CD4-positive, alpha-beta T cell (primary cell): Measurements from ENCODE around the gene TNK2. TPM values are rescaled to one million over a fixed set of nuclear protein-coding genes. Genes with fewer than 3 reads are reported as not detected.

Experiments
- ATAC-seq: fragments of 200-7000 bp; cut with Tn5 transposase; one replicate; pipeline ENCODE4 v1.10.0; 2022; ENCODE audit warnings: mild to moderate bottlenecking; ENCODE audit not compliant: poor library complexity
- CTCF ChIA-PET: fragments of 350-600 bp; sonication (Branson Sonifier 250); formaldehyde crosslinking; loops from one replicate; lab custom pipeline; 2021; ENCODE audit warnings: antibody characterized with exemption, inconsistent platforms; lab: Charles Lee
- POLR2A ChIA-PET: fragments of 350-600 bp; sonication (Branson Sonifier 250); formaldehyde crosslinking; loops from one replicate; lab custom pipeline; 2021; ENCODE audit warnings: antibody characterized with exemption, inconsistent platforms; lab: Charles Lee
- DNase-seq, 14 experiments: peaks; one replicate each; pipeline ENCODE4 v3.0.0-alpha.2; 2013 to 2020; ENCODE audit warnings: mixed read lengths in 2 of 14
- H3K27ac ChIP-seq, 2 donors: one replicate each; pipeline versions ENCODE4 v1.5.1 to v1.7.0; 2013; ENCODE audit warnings: low read length in 2 of 2, low read depth in 1 of 2, mild to moderate bottlenecking in 1 of 2
- H3K27me3 ChIP-seq, 2 experiments: 1 replicate in 1 of 2; 2 replicates in 1 of 2; pipeline versions ENCODE4 v1.6.1 to v1.7.0; 2013; ENCODE audit warnings: low read length in 2 of 2, control low read depth in 1 of 2, mild to moderate bottlenecking in 1 of 2, moderate library complexity in 1 of 2; ENCODE audit not compliant: insufficient read depth in 2 of 2, control insufficient read depth in 1 of 2
- H3K36me3 ChIP-seq: one replicate; pipeline ENCODE4 v1.6.1; 2013; ENCODE audit warnings: low read length, control low read depth; ENCODE audit not compliant: insufficient read depth
- H3K4me1 ChIP-seq: one replicate; pipeline ENCODE4 v1.6.1; 2013; ENCODE audit warnings: low read length, control low read depth; ENCODE audit not compliant: insufficient read depth
- H3K4me3 ChIP-seq: one replicate; pipeline ENCODE4 v1.5.1; 2013; ENCODE audit warnings: mild to moderate bottlenecking, low read length, moderate library complexity
- H3K9me3 ChIP-seq, 2 experiments: 1 replicate in 1 of 2; 2 replicates in 1 of 2; pipeline versions ENCODE4 v1.6.1 to v1.7.0; 2013; ENCODE audit warnings: low read length in 2 of 2, mild to moderate bottlenecking in 2 of 2, control low read depth in 1 of 2, moderate library complexity in 1 of 2; ENCODE audit not compliant: control insufficient read depth in 1 of 2, insufficient read depth in 1 of 2
- H3K27ac Mint-ChIP-seq: one replicate; pipeline ENCODE4 v1.8.0; 2020; ENCODE audit warnings: mixed read lengths
- H3K27me3 Mint-ChIP-seq: one replicate; pipeline ENCODE4 v1.8.0; 2021; ENCODE audit warnings: mixed read lengths
- H3K36me3 Mint-ChIP-seq: one replicate; pipeline ENCODE4 v1.8.0; 2021; ENCODE audit warnings: low read depth, mixed read lengths
- H3K4me1 Mint-ChIP-seq: one replicate; pipeline ENCODE4 v1.8.0; 2021; ENCODE audit warnings: low read depth, mixed read lengths
- H3K4me3 Mint-ChIP-seq: one replicate; pipeline ENCODE4 v1.8.0; 2020; ENCODE audit warnings: mild to moderate bottlenecking, mixed read lengths
- H3K9me3 Mint-ChIP-seq: one replicate; pipeline ENCODE4 v1.8.0; 2020; ENCODE audit warnings: mixed read lengths
- intact Hi-C, 2 experiments: fragments of 100-400 bp; cut with DNase I in 1 of 2; cut with micrococcal nuclease in 1 of 2; formaldehyde crosslinking; loops; one replicate each; pipeline versions ENCODE4 v1.15.1 to v1.9.0; 2023 to 2025; cut with DNase I, micrococcal nuclease
- total RNA-seq, 174 experiments: library from RNA in 2 of 174; stranded (reverse) in 2 of 174; gene quantifications; one replicate each; pipeline ENCODE4 v1.2.3 and lab custom pipeline; 2021 to 2026
- TF ChIP-seq, protein P1 (sequence below): fragments of 200-600 bp; IDR thresholded peaks from one replicate; pipeline ENCODE4 v1.8.0; 2022; ENCODE audit warnings: antibody characterized with exemption, mild to moderate bottlenecking

The TNK2 gene
- total RNA-seq, 2 experiments from 2014 or later: 161 to 171 TPM

DNA sequence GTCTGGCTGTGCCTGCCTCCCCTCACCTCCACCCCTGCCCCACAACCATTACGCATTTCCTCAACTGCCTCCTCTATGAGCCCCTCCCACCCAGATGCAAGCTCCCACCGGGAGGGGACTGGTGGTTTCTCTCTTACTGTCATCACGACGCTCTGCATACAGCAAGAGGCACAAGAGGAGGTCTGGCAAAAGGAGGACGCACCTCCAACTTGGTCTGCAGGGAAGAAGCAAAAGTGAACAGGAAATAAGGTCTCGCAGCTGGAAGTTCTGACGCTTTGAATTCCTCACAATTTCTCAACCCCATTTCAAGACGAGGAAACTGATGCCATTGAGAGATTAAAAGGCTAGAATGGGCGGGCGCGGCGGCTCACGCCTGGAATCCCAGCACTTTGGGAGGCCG is 54.4 kb downstream of the TNK2 start:
- DNase-seq: no peak
- peaks cover 6% of the 10 kb centered on the region for H3K4me1 Mint-ChIP-seq
- ATAC-seq: no peak
- H3K4me3 Mint-ChIP-seq: no peak overlapping the region
- CTCF ChIA-PET: no interaction called here
- POLR2A ChIA-PET: no interaction called here
- Histone ChIP-seq H3K27ac (no peak overlapping the region), H3K4me1 (peaks cover 6% of the 10 kb centered on the region), H3K9me3 (no peaks in the 10 kb centered on the region), H3K36me3 (no peaks in the 10 kb centered on the region), H3K27me3 (no peaks in the 10 kb centered on the region), H3K4me3 (no peak overlapping the region)
- no peaks in the 10 kb centered on the region for H3K36me3 Mint-ChIP-seq
- intact Hi-C loops: loop anchor here (5.0 to 10.0 kb wide), 3 partner anchors 199 to 343 kb away; no protein-coding TSS in a partner anchor
- no peaks in the 10 kb centered on the region for H3K9me3 Mint-ChIP-seq
- H3K27ac Mint-ChIP-seq: no peak overlapping the region
- TF ChIP-seq, protein P1, sequence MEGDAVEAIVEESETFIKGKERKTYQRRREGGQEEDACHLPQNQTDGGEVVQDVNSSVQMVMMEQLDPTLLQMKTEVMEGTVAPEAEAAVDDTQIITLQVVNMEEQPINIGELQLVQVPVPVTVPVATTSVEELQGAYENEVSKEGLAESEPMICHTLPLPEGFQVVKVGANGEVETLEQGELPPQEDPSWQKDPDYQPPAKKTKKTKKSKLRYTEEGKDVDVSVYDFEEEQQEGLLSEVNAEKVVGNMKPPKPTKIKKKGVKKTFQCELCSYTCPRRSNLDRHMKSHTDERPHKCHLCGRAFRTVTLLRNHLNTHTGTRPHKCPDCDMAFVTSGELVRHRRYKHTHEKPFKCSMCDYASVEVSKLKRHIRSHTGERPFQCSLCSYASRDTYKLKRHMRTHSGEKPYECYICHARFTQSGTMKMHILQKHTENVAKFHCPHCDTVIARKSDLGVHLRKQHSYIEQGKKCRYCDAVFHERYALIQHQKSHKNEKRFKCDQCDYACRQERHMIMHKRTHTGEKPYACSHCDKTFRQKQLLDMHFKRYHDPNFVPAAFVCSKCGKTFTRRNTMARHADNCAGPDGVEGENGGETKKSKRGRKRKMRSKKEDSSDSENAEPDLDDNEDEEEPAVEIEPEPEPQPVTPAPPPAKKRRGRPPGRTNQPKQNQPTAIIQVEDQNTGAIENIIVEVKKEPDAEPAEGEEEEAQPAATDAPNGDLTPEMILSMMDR: no peak
- peaks cover 5% of the 10 kb centered on the region for H3K27me3 Mint-ChIP-seq

DNA sequence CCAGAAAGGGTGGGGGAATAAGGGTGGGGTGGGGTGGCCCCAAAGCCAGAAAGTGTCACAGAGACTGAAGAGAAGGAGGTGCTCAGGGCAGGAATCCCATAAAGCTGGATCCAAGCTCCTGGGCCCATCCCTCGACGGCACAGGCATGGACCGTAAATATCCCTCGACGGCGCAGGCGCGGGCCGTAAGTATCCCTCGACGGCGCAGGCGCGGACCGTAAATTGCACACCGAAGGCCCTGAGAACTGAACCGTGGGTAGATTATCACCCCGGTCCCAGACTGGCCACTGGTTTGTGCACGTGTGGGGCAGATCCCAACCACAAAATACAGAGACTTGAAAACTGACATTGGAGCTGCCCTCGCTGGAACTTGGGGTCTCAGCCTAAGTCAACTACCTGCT is 55.3 kb downstream of the TNK2 start:
- Histone ChIP-seq H3K4me1 (peaks cover 5% of the 10 kb centered on the region), H3K9me3 (no peaks in the 10 kb centered on the region), H3K27me3 (no peaks in the 10 kb centered on the region), H3K36me3 (no peaks in the 10 kb centered on the region), H3K27ac (no peak overlapping the region), H3K4me3 (no peak overlapping the region)
- ATAC-seq (no peak), DNase-seq (no peak)
- Mint-ChIP-seq H3K27me3 (peaks cover 5% of the 10 kb centered on the region), H3K9me3 (no peaks in the 10 kb centered on the region), H3K27ac (no peak overlapping the region), H3K4me1 (peaks cover 6% of the 10 kb centered on the region), H3K36me3 (no peaks in the 10 kb centered on the region), H3K4me3 (no peak overlapping the region)
- intact Hi-C loops: loop anchor here (5.0 to 10.0 kb wide), 3 partner anchors 198 to 344 kb away; no protein-coding TSS in a partner anchor
- TF ChIP-seq, protein P1: no peak
- POLR2A ChIA-PET: no interaction called here
- CTCF ChIA-PET: interaction anchor here (1.1 kb wide), 1 partner anchor 62 kb away, joined by 3 read pairs; no protein-coding TSS in a partner anchor

DNA sequence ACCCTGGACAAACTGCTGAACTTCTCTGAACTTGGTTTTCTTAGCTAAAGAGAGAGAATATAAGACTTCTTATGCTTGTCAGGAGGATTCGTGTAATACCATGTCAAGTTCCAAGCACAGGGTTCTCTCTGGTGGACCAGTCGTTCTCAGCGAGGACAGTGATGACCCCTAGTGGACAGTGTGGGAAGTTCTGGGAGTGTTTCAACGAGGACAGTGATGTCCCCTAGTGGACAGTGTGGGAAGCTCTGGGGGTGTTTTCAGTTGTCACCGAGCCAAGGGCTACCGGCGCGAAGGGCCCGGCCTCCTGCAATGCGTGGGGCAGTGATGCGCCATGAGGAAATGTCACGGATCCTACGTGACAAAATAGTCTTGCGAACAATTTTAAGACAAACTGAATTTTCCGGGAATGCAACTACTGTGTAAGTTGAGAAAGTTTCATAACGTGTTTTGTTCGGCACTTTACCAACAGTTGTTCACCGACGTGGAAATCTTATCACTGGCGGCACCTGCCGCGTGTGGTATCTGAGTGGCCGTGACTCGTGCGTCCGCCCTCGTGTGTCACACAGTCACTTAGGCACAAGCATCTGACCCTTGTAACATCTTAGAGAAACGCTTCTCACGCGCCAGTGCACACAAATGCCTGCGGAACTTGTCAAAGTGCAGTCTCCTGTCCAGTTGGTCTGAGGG is 57.4 kb downstream of the TNK2 start:
- Mint-ChIP-seq H3K9me3 (no peaks in the 10 kb centered on the region), H3K27ac (no peak overlapping the region), H3K36me3 (no peaks in the 10 kb centered on the region), H3K4me1 (peaks cover 6% of the 10 kb centered on the region), H3K27me3 (peaks cover 5% of the 10 kb centered on the region), H3K4me3 (peak overlapping the region; percentile 7)
- POLR2A ChIA-PET: interaction anchor here (0.9 to 1.0 kb wide), 3 partner anchors 8 to 58 kb away, joined by 3 to 4 read pairs (median 4); no protein-coding TSS in a partner anchor
- H3K4me1 ChIP-seq: peaks cover 5% of the 10 kb centered on the region
- TF ChIP-seq, protein P1: peak; percentile 100
- H3K27me3 ChIP-seq: no peaks in the 10 kb centered on the region
- intact Hi-C loops: loop anchor here (2.0 to 10.0 kb wide), 4 partner anchors 196 to 346 kb away; no protein-coding TSS in a partner anchor
- no peaks in the 10 kb centered on the region for H3K36me3 ChIP-seq
- no peak overlapping the region for H3K27ac ChIP-seq
- ATAC-seq: peak; percentile 100
- CTCF ChIA-PET: interaction anchor here (0.6 to 2.3 kb wide), 30 partner anchors 8 to 1180 kb away, joined by 3 to 23 read pairs (median 4); partner anchors contain the start of genes TNK2 and XXYLT1
- no peak overlapping the region for H3K4me3 ChIP-seq
- DNase-seq: peak; percentile 75 to 94 (median 86)
- no peaks in the 10 kb centered on the region for H3K9me3 ChIP-seq
